ENCODE results near the gene BHMT.

Gene BHMT

GRCh38 chr5:79111387-79111959 lies at the start of gene BHMT:
BHMT (plus strand) TSS chr5:79111809; CDS start chr5:79111886, 77 bp downstream.
- no peak for DNase-seq

- no peak for DNase-seq
These were observed 49.2 kb upstream of the BHMT start for GRCh38 chr5:79062436-79062835.

- DNase-seq: peak; percentile 49
These were observed 41.9 kb upstream of the BHMT start, which contains the start of the genes BHMT2 and DMGDH for GRCh38 chr5:79069488-79070349. BHMT2 (plus strand) TSS chr5:79069767; CDS start chr5:79069783, 16 bp downstream. DMGDH (minus strand) TSS chr5:79069674; CDS start chr5:79069620, 54 bp downstream.

- DNase-seq: peak; percentile 44
These were observed 41.3 kb upstream of the BHMT start for GRCh38 chr5:79070350-79070667.

- DNase-seq: no peak
These were observed 37.0 kb upstream of the BHMT start for GRCh38 chr5:79074641-79075040.

GRCh38 chr5:79075646-79076426 lies 35.8 kb upstream of the BHMT start:
- DNase-seq: no peak

- no peak for DNase-seq
These were observed 34.8 kb upstream of the BHMT start for GRCh38 chr5:79076819-79077218.

GRCh38 chr5:79077680-79078365 lies 33.8 kb upstream of the BHMT start:
- DNase-seq: no peak

GRCh38 chr5:79080804-79081203 lies 30.8 kb upstream of the BHMT start:
- no peak for DNase-seq

- DNase-seq: no peak
These were observed 29.8 kb upstream of the BHMT start for GRCh38 chr5:79081779-79082178.

- DNase-seq: no peak
These were observed 25.5 kb upstream of the BHMT start for GRCh38 chr5:79086116-79086515.

GRCh38 chr5:79088507-79088906 lies 23.1 kb upstream of the BHMT start:
- DNase-seq: no peak

- DNase-seq: no peak
These were observed 20.5 kb upstream of the BHMT start for GRCh38 chr5:79091064-79091463.

GRCh38 chr5:79093762-79094161 lies 17.8 kb upstream of the BHMT start:
- DNase-seq: no peak

GRCh38 chr5:79105868-79106267 lies 5.7 kb upstream of the BHMT start:
- no peak for DNase-seq

GRCh38 chr5:79107020-79107796 lies 4.4 kb upstream of the BHMT start:
- DNase-seq: no peak

GRCh38 chr5:79108086-79108485 lies 3.5 kb upstream of the BHMT start:
- no peak for DNase-seq

- DNase-seq: no peak
These were observed 2.8 kb upstream of the BHMT start for GRCh38 chr5:79108792-79109191.

- no peak for DNase-seq
These were observed 1.8 kb upstream of the BHMT start for GRCh38 chr5:79109527-79110492.

- no peak for DNase-seq
These were observed 522 bp downstream of the BHMT start for GRCh38 chr5:79111960-79112702.
